ENCODE data around the gene ZNF91. TPM values are rescaled to one million over a fixed set of nuclear protein-coding genes. Genes with fewer than 3 reads are reported as not detected.
"Not testable (repeated sequence)": the region's sequence is repeated elsewhere in the genome, so short reads cannot be mapped to it uniquely, and the experiment has no call there.

The ZNF91 gene
- total RNA-seq, 1 donor from 2014 or later, result 101 TPM

DNA sequence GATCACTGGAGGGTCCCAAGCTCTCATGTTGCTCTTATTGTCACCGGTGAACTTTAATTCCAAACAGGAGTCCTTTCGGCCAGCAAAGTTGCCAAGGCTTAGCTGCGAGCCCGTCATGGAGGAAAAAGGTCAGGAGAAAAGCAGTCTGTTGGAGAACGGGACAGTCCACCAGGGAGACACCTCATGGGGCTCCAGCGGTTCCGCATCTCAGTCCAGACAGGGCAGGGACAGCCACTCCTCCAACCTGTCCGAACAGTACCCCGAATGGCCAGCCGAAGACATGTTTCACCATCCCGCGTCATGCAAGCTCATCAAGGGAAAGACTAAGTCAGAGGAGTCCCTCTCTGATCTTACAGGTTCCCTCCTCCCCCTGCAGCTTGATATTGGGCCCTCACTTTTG is 10.4 kb downstream of the ZNF91 start:
- Histone ChIP-seq H3K27ac (replicated peaks) (peak overlapping the region; percentile 45), H3K4me3 (no peak overlapping the region), H3K9me3 (replicated peaks) (peaks cover 35% of the 10 kb centered on the region), H3K4me1 (peaks cover 90% of the 10 kb centered on the region), H3K36me3 (peaks cover 59% of the 10 kb centered on the region), H3K27me3 (ENCODE audit: low read depth) (no peaks in the 10 kb centered on the region)
- intact Hi-C loops (cut with micrococcal nuclease), result no loop called here
- no peak for DNase-seq
- TF ChIP-seq, protein P1, sequence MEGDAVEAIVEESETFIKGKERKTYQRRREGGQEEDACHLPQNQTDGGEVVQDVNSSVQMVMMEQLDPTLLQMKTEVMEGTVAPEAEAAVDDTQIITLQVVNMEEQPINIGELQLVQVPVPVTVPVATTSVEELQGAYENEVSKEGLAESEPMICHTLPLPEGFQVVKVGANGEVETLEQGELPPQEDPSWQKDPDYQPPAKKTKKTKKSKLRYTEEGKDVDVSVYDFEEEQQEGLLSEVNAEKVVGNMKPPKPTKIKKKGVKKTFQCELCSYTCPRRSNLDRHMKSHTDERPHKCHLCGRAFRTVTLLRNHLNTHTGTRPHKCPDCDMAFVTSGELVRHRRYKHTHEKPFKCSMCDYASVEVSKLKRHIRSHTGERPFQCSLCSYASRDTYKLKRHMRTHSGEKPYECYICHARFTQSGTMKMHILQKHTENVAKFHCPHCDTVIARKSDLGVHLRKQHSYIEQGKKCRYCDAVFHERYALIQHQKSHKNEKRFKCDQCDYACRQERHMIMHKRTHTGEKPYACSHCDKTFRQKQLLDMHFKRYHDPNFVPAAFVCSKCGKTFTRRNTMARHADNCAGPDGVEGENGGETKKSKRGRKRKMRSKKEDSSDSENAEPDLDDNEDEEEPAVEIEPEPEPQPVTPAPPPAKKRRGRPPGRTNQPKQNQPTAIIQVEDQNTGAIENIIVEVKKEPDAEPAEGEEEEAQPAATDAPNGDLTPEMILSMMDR (IDR thresholded peaks at IDR 0.05; ENCODE audit: borderline replicate concordance), result no peak

DNA sequence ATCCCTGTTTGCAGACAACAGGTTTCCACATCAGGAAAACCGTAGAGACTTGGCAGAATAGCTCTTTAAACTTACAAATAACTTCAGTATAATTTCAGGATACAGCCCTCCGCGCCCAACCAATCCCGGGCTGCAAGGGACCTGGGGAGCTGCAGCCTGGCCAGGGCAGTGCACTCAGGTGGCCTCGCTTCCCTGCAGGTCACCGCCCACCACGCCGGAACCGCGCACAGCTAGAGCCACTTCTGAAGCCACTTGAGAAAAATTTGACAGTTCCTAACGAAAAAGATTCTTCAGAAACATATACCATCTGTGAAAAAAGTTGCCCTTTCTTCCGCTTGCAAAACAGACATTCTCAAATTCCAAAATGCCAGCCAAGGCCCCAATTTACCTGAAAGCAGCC is 11.1 kb downstream of the ZNF91 start:
- peaks cover 35% of the 10 kb centered on the region for H3K9me3 ChIP-seq (replicated peaks)
- TF ChIP-seq, protein P1 (IDR thresholded peaks at IDR 0.05; ENCODE audit: borderline replicate concordance), result no peak
- peaks cover 65% of the 10 kb centered on the region for H3K36me3 ChIP-seq
- H3K4me1 ChIP-seq, result peaks cover 90% of the 10 kb centered on the region
- peak; percentile 17 for DNase-seq
- intact Hi-C loops (cut with micrococcal nuclease), result no loop called here
- peak overlapping the region; percentile 45 for H3K27ac ChIP-seq (replicated peaks)
- no peak overlapping the region for H3K4me3 ChIP-seq
- H3K27me3 ChIP-seq (ENCODE audit: low read depth), result no peaks in the 10 kb centered on the region

DNA sequence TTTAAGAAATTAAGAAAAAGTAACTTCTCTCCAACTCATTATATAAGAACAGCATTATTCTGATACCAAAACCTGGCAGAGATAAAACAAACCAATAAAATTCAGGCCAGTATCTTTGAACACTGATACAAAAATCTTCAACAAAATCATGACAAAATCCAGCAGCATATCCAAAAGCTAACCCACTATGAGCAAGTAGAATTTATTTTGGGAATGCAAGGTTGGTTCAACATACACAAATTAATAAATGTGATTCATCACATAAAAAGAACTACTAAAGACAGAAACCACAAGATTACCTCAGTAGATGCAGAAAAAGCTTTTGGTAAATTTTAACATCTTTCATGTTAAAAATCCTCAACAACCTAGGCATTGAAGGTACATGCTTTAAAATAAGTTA is 12.3 kb downstream of the ZNF91 start:
- Histone ChIP-seq H3K4me1 (peaks cover 91% of the 10 kb centered on the region), H3K27me3 (ENCODE audit: low read depth) (no peaks in the 10 kb centered on the region), H3K36me3 (peaks cover 60% of the 10 kb centered on the region), H3K4me3 (no peak overlapping the region), H3K9me3 (replicated peaks) (peaks cover 35% of the 10 kb centered on the region), H3K27ac (replicated peaks) (peak overlapping the region; percentile 84)
- DNase-seq, result no peak
- intact Hi-C loops (cut with micrococcal nuclease), result no loop called here
- TF ChIP-seq, protein P1 (IDR thresholded peaks at IDR 0.05; ENCODE audit: borderline replicate concordance), result no peak

DNA sequence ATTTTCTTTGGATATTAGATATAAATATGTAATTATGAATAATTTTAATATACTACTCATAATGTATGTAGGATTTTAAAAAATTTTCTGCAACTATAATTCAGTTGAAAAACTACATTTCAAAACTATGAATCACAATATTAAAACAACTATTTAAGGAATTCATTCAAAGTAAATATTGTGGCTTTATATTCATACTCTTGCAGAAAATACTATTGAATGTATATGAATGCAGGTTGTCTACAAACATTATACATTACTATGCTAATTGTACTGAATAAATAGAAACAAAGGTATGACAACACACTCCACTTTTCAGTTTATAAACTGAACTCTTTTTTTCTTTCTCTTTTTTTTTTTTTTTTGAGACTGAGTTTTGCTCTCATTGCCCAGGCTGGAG is 14.2 kb downstream of the ZNF91 start:
- Histone ChIP-seq H3K27ac (replicated peaks) (peak overlapping the region; percentile 84), H3K9me3 (replicated peaks) (peaks cover 32% of the 10 kb centered on the region), H3K4me3 (peak overlapping the region; percentile 25), H3K4me1 (peaks cover 94% of the 10 kb centered on the region), H3K36me3 (peaks cover 43% of the 10 kb centered on the region), H3K27me3 (ENCODE audit: low read depth) (no peaks in the 10 kb centered on the region)
- no peak for DNase-seq
- intact Hi-C loops (cut with micrococcal nuclease), result no loop called here
- TF ChIP-seq, protein P1 (IDR thresholded peaks at IDR 0.05; ENCODE audit: borderline replicate concordance), result no peak

DNA sequence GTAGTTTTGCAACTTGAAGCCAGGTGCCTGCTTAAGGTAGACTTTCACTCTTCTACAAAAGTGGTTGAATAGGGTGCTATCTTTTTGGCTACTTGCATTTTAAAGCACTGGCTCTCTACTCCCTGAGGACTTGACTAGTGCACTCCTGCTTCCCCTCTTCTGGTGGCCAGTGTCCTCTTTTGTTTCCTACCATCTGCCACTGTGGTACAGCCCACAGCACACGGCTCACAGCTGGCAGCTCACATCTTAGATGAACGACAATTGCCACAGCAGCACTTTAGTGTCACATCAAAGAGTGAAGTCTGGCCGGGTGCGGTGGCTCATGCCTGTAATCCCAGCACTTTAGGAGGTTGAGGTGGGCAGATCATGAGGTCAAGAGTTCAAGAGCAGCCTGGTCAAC is 15.6 kb downstream of the ZNF91 start:
- Histone ChIP-seq H3K4me1 (peaks cover 81% of the 10 kb centered on the region), H3K9me3 (replicated peaks) (peaks cover 33% of the 10 kb centered on the region), H3K27ac (replicated peaks) (peak overlapping the region; percentile 84), H3K36me3 (peaks cover 41% of the 10 kb centered on the region), H3K4me3 (peak overlapping the region; percentile 48)
- DNase-seq; H3K27me3 ChIP-seq (ENCODE audit: low read depth); intact Hi-C loops (cut with micrococcal nuclease): not testable (repeated sequence)

DNA sequence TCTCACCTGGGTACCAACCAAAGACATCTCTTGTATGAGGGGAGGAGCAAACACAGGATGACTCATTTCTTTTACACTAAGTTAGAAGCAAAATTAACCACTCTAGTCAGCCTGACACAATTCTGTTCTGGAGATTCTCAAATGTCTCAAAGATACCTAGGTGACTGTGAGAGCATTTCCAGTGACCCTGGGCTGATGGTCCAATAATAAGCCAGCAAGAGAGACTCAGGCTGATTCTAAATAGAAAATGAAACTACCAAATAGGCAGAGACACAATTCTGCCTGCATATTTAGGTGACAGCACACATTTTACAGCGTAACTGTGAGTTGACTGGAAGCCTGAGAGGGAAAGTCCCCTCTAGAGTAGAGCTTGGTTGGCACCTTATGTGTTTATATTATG is 16.3 kb downstream of the ZNF91 start:
- TF ChIP-seq, protein P1 (IDR thresholded peaks at IDR 0.05; ENCODE audit: borderline replicate concordance), result no peak
- H3K27ac ChIP-seq (replicated peaks), result peak overlapping the region; percentile 84
- peaks cover 41% of the 10 kb centered on the region for H3K36me3 ChIP-seq
- peaks cover 25% of the 10 kb centered on the region for H3K9me3 ChIP-seq (replicated peaks)
- H3K27me3 ChIP-seq (ENCODE audit: low read depth), result no peaks in the 10 kb centered on the region
- intact Hi-C loops (cut with micrococcal nuclease), result no loop called here
- peaks cover 75% of the 10 kb centered on the region for H3K4me1 ChIP-seq
- H3K4me3 ChIP-seq, result peak overlapping the region; percentile 48
- no peak for DNase-seq

Data from left ventricle myocardium inferior (tissue), 1 donor.